WTC11 (cell line): Measurements from ENCODE around the gene CD276. TPM values are rescaled to one million over a fixed set of nuclear protein-coding genes. Genes with fewer than 3 reads are reported as not detected.

ENCODE experiments used
- ATAC-seq: fragments of 200-7000 bp; cut with Tn5 transposase; 2 replicates; pipeline ENCODE4 v1.10.0; 2021; ENCODE audit warnings: mild to moderate bottlenecking, moderate library complexity
- CTCF ChIA-PET: fragments of 300-600 bp; sonication (Branson Sonifier 250); formaldehyde crosslinking; loops from one replicate; lab custom pipeline; 2021; ENCODE audit warnings: antibody characterized with exemption; lab: Charles Lee
- POLR2A ChIA-PET: fragments of 350-600 bp; sonication (Branson Sonifier 250); formaldehyde crosslinking; loops from one replicate; lab custom pipeline; 2021; ENCODE audit warnings: antibody characterized with exemption; lab: Charles Lee
- DNase-seq: peaks from one replicate; pipeline ENCODE4 v3.0.0; 2021; ENCODE audit warnings: low spot score
- H3K27ac Mint-ChIP-seq: 2 replicates; pipeline ENCODE4 v1.8.0; 2021; ENCODE audit warnings: mixed read lengths
- H3K27me3 Mint-ChIP-seq: 2 replicates; pipeline ENCODE4 v1.8.0; 2021; ENCODE audit warnings: low read depth, mild to moderate bottlenecking, moderate library complexity, mixed read lengths
- H3K36me3 Mint-ChIP-seq: 2 replicates; pipeline ENCODE4 v1.8.0; 2021; ENCODE audit warnings: mixed read lengths
- H3K4me1 Mint-ChIP-seq: 2 replicates; pipeline ENCODE4 v1.8.0; 2022; ENCODE audit warnings: mixed read lengths
- H3K4me3 Mint-ChIP-seq: 2 replicates; pipeline ENCODE4 v1.8.0; 2021; ENCODE audit warnings: mild to moderate bottlenecking, moderate library complexity, mixed read lengths
- H3K9me3 Mint-ChIP-seq: 2 replicates; pipeline ENCODE4 v1.8.0; 2021; ENCODE audit warnings: mixed read lengths
- AR ChIP-seq: fragments of 250-450 bp; sonication (Bioruptor Pico); IDR thresholded peaks from 2 replicates; pipeline ENCODE4 v1.9.0; 2021; ENCODE audit warnings: mild to moderate bottlenecking
- ATF1 ChIP-seq: sonication (generic); formaldehyde crosslinking; IDR thresholded peaks from 2 replicates; pipeline ENCODE4 v1.8.1; 2023; ENCODE audit warnings: mild to moderate bottlenecking, moderate library complexity, missing genetic modification reagents
- ELF4 ChIP-seq: sonication (generic); formaldehyde crosslinking; IDR thresholded peaks from 2 replicates; pipeline ENCODE4 v1.8.1; 2022; ENCODE audit warnings: low read depth, mild to moderate bottlenecking, moderate library complexity, missing genetic modification reagents
- ETV6 ChIP-seq: sonication (generic); formaldehyde crosslinking; IDR thresholded peaks from 2 replicates; pipeline ENCODE4 v1.8.1; 2022; ENCODE audit warnings: mild to moderate bottlenecking, missing genetic modification reagents
- FOXJ3 ChIP-seq: sonication (generic); formaldehyde crosslinking; IDR thresholded peaks from 2 replicates; pipeline ENCODE4 v1.9.0; 2021; ENCODE audit warnings: missing genetic modification reagents, mild to moderate bottlenecking, borderline replicate concordance
- IRF2 ChIP-seq: sonication (generic); formaldehyde crosslinking; IDR thresholded peaks from 2 replicates; pipeline ENCODE4 v1.8.0; 2022; ENCODE audit warnings: low read depth, missing genetic modification reagents, borderline replicate concordance
- KAT7 ChIP-seq: sonication (generic); formaldehyde crosslinking; IDR thresholded peaks from 2 replicates; pipeline ENCODE4 v1.8.1; 2023; ENCODE audit warnings: missing genetic modification reagents, mild to moderate bottlenecking, borderline replicate concordance
- NR1H2 ChIP-seq: sonication (generic); formaldehyde crosslinking; IDR thresholded peaks from 2 replicates; pipeline ENCODE4 v1.9.0; 2021; ENCODE audit warnings: mild to moderate bottlenecking, moderate library complexity, missing genetic modification reagents
- NR2C2 ChIP-seq: sonication (generic); formaldehyde crosslinking; IDR thresholded peaks from 2 replicates; pipeline ENCODE4 v1.8.0; 2022; ENCODE audit warnings: mild to moderate bottlenecking, missing genetic modification reagents
- TEAD4 ChIP-seq: sonication (generic); formaldehyde crosslinking; IDR thresholded peaks from 2 replicates; pipeline ENCODE4 v1.8.0; 2022; ENCODE audit warnings: mild to moderate bottlenecking, missing genetic modification reagents
- ZMAT4 ChIP-seq: fragments of 250-450 bp; sonication (Bioruptor Pico); IDR thresholded peaks from 2 replicates; pipeline ENCODE4 v1.9.0; 2021; ENCODE audit warnings: mild to moderate bottlenecking
- ZNF219 ChIP-seq: sonication (generic); formaldehyde crosslinking; IDR thresholded peaks from 2 replicates; pipeline ENCODE4 v1.8.0; 2023; ENCODE audit warnings: missing genetic modification reagents, mild to moderate bottlenecking, borderline replicate concordance
- ZNF263 ChIP-seq: sonication (generic); formaldehyde crosslinking; IDR thresholded peaks from 2 replicates; pipeline ENCODE4 v1.8.1; 2022; ENCODE audit warnings: low read depth, mild to moderate bottlenecking, moderate library complexity, missing genetic modification reagents
- ZNF416 ChIP-seq: fragments of 250-450 bp; sonication (Bioruptor Pico); IDR thresholded peaks from 2 replicates; pipeline ENCODE4 v1.9.0; 2021; ENCODE audit warnings: mild to moderate bottlenecking, inconsistent platforms
- ZNF512 ChIP-seq: sonication (generic); formaldehyde crosslinking; IDR thresholded peaks from 2 replicates; pipeline ENCODE4 v1.8.1; 2022; ENCODE audit warnings: missing genetic modification reagents, borderline replicate concordance
- ZSCAN18 ChIP-seq: fragments of 250-450 bp; sonication (Bioruptor Pico); IDR thresholded peaks from 2 replicates; pipeline ENCODE4 v2.1.2; 2022; ENCODE audit warnings: mild to moderate bottlenecking, moderate library complexity
- total RNA-seq: library from RNA; stranded (reverse); gene quantifications from 3 replicates; pipeline ENCODE4 v1.2.3, GENCODE V29; 2021
- TF ChIP-seq, protein P1 (sequence below): fragments of 250-450 bp; sonication (Bioruptor Pico); IDR thresholded peaks from 2 replicates; pipeline ENCODE4 v1.9.0; 2021; ENCODE audit warnings: moderate library complexity, mild to moderate bottlenecking, inconsistent platforms, borderline replicate concordance
- TF ChIP-seq, protein P2 (sequence below): sonication (generic); formaldehyde crosslinking; IDR thresholded peaks from 2 replicates; pipeline ENCODE4 v1.8.1; 2023; ENCODE audit warnings: mild to moderate bottlenecking, moderate library complexity, missing genetic modification reagents
- TF ChIP-seq, protein P3 (sequence below): sonication (generic); formaldehyde crosslinking; conservative IDR thresholded peaks from 2 replicates; pipeline ENCODE4 v1.8.1; 2022; ENCODE audit warnings: mild to moderate bottlenecking, missing genetic modification reagents
- TF ChIP-seq, protein P4 (sequence below): sonication (generic); formaldehyde crosslinking; IDR thresholded peaks from 2 replicates; pipeline ENCODE4 v1.8.1; 2023; ENCODE audit warnings: mild to moderate bottlenecking, missing genetic modification reagents, borderline replicate concordance
- TF ChIP-seq, protein P5 (sequence below): sonication (generic); formaldehyde crosslinking; IDR thresholded peaks from 2 replicates; pipeline ENCODE4 v1.8.1; 2023; ENCODE audit warnings: mild to moderate bottlenecking, missing genetic modification reagents, moderate library complexity

CD276 gene
- total RNA-seq, 1 experiment from 2014 or later, result 153 TPM

GRCh38 chr15:73709241-73709640 lies 25.1 kb downstream of the CD276 start:
- ATAC-seq (no peak), DNase-seq (no peak)
- peaks cover 63% of the 10 kb centered on the region for H3K36me3 Mint-ChIP-seq
- no peaks in the 10 kb centered on the region for H3K4me1 Mint-ChIP-seq
- TF ChIP-seq ZNF512 (CRISPR knock-in tag) (no peak), KAT7 (no peak), ELF4 (CRISPR knock-in tag) (no peak), NR1H2 (CRISPR knock-in tag) (no peak), ZMAT4 (CRISPR knock-in tag) (no peak)
- TF ChIP-seq, protein P1, sequence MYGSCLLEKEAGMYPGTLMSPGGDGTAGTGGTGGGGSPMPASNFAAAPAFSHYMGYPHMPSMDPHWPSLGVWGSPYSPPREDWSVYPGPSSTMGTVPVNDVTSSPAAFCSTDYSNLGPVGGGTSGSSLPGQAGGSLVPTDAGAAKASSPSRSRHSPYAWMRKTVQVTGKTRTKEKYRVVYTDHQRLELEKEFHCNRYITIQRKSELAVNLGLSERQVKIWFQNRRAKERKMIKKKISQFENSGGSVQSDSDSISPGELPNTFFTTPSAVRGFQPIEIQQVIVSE (CRISPR knock-in tag), result no peak
- TF ChIP-seq, protein P2, sequence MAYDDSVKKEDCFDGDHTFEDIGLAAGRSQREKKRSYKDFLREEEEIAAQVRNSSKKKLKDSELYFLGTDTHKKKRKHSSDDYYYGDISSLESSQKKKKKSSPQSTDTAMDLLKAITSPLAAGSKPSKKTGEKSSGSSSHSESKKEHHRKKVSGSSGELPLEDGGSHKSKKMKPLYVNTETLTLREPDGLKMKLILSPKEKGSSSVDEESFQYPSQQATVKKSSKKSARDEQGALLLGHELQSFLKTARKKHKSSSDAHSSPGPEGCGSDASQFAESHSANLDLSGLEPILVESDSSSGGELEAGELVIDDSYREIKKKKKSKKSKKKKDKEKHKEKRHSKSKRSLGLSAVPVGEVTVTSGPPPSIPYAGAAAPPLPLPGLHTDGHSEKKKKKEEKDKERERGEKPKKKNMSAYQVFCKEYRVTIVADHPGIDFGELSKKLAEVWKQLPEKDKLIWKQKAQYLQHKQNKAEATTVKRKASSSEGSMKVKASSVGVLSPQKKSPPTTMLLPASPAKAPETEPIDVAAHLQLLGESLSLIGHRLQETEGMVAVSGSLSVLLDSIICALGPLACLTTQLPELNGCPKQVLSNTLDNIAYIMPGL (CRISPR knock-in tag), result no peak
- TF ChIP-seq, protein P3, sequence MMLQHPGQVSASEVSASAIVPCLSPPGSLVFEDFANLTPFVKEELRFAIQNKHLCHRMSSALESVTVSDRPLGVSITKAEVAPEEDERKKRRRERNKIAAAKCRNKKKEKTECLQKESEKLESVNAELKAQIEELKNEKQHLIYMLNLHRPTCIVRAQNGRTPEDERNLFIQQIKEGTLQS (CRISPR knock-in tag), result no peak
- H3K9me3 Mint-ChIP-seq, result no peaks in the 10 kb centered on the region
- no peak overlapping the region for H3K4me3 Mint-ChIP-seq
- H3K27me3 Mint-ChIP-seq, result no peaks in the 10 kb centered on the region
- no peak overlapping the region for H3K27ac Mint-ChIP-seq
- ChIA-PET CTCF (interaction anchor here (3.4 kb wide), 1 partner anchor 73 kb away, joined by 15 read pairs; no protein-coding TSS in a partner anchor), POLR2A (no interaction called here)

GRCh38 chr15:73709686-73710085 lies 25.5 kb downstream of the CD276 start:
- POLR2A ChIA-PET, result no interaction called here
- no peaks in the 10 kb centered on the region for H3K27me3 Mint-ChIP-seq
- no peak for DNase-seq
- no peaks in the 10 kb centered on the region for H3K4me1 Mint-ChIP-seq
- no peak overlapping the region for H3K27ac Mint-ChIP-seq
- peaks cover 60% of the 10 kb centered on the region for H3K36me3 Mint-ChIP-seq
- no peak for ATAC-seq
- TF ChIP-seq ATF1 (CRISPR knock-in tag), result no peak
- TF ChIP-seq ETV6 (CRISPR knock-in tag), result no peak
- TF ChIP-seq TEAD4 (CRISPR knock-in tag), result no peak
- TF ChIP-seq NR2C2 (CRISPR knock-in tag), result no peak
- TF ChIP-seq ZNF219 (CRISPR knock-in tag), result no peak
- TF ChIP-seq IRF2 (CRISPR knock-in tag), result no peak
- TF ChIP-seq ZNF416, result no peak
- no peak for TF ChIP-seq ZSCAN18 (CRISPR knock-in tag)
- no peak for TF ChIP-seq ZNF263 (CRISPR knock-in tag)
- TF ChIP-seq, protein P4, sequence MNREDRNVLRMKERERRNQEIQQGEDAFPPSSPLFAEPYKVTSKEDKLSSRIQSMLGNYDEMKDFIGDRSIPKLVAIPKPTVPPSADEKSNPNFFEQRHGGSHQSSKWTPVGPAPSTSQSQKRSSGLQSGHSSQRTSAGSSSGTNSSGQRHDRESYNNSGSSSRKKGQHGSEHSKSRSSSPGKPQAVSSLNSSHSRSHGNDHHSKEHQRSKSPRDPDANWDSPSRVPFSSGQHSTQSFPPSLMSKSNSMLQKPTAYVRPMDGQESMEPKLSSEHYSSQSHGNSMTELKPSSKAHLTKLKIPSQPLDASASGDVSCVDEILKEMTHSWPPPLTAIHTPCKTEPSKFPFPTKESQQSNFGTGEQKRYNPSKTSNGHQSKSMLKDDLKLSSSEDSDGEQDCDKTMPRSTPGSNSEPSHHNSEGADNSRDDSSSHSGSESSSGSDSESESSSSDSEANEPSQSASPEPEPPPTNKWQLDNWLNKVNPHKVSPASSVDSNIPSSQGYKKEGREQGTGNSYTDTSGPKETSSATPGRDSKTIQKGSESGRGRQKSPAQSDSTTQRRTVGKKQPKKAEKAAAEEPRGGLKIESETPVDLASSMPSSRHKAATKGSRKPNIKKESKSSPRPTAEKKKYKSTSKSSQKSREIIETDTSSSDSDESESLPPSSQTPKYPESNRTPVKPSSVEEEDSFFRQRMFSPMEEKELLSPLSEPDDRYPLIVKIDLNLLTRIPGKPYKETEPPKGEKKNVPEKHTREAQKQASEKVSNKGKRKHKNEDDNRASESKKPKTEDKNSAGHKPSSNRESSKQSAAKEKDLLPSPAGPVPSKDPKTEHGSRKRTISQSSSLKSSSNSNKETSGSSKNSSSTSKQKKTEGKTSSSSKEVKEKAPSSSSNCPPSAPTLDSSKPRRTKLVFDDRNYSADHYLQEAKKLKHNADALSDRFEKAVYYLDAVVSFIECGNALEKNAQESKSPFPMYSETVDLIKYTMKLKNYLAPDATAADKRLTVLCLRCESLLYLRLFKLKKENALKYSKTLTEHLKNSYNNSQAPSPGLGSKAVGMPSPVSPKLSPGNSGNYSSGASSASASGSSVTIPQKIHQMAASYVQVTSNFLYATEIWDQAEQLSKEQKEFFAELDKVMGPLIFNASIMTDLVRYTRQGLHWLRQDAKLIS, result no peak
- TF ChIP-seq ELF4 (CRISPR knock-in tag), result no peak
- TF ChIP-seq AR (CRISPR knock-in tag), result no peak
- TF ChIP-seq, protein P5, sequence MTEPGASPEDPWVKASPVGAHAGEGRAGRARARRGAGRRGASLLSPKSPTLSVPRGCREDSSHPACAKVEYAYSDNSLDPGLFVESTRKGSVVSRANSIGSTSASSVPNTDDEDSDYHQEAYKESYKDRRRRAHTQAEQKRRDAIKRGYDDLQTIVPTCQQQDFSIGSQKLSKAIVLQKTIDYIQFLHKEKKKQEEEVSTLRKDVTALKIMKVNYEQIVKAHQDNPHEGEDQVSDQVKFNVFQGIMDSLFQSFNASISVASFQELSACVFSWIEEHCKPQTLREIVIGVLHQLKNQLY (CRISPR knock-in tag), result no peak
- no peak for TF ChIP-seq FOXJ3
- TF ChIP-seq, all 79 proteins: peak for 0
- CTCF ChIA-PET, result interaction anchor here (3.4 kb wide), 1 partner anchor 73 kb away, joined by 15 read pairs; no protein-coding TSS in a partner anchor
- Mint-ChIP-seq H3K9me3 (no peaks in the 10 kb centered on the region), H3K4me3 (no peak overlapping the region)
